Astrocyte (in vitro differentiated cells and primary cell): Measurements from ENCODE around the gene CYP3A4. TPM values are rescaled to one million over a fixed set of nuclear protein-coding genes. Genes with fewer than 3 reads are reported as not detected.

Experiments used
- DNase-seq: peaks from one replicate; pipeline ENCODE4 v3.0.0-alpha.2; 2010; ENCODE audit warnings: low read depth
- FAIRE-seq: peaks from 2 replicates; lab custom pipeline; 2011; peaks lifted over from hg19 to GRCh38; lab: Jason Lieb, UNC
- H2AFZ ChIP-seq: 2 replicates; pipeline ENCODE4 v1.6.0; 2012; ENCODE audit warnings: low read depth, low read length, inconsistent platforms
- H3K27ac ChIP-seq: 2 replicates; pipeline ENCODE4 v1.5.1; 2011; ENCODE audit warnings: low read depth, low read length, inconsistent platforms
- H3K27me3 ChIP-seq: 2 replicates; pipeline ENCODE4 v1.6.0; 2011; ENCODE audit warnings: low read length, inconsistent platforms; ENCODE audit not compliant: insufficient read depth
- H3K36me3 ChIP-seq: 2 replicates; pipeline ENCODE4 v1.5.1; 2011; ENCODE audit warnings: low read length, inconsistent platforms; ENCODE audit not compliant: insufficient read depth
- H3K4me1 ChIP-seq: 2 replicates; pipeline ENCODE4 v1.5.1; 2011; ENCODE audit warnings: low read length, inconsistent platforms; ENCODE audit not compliant: insufficient read depth
- H3K4me2 ChIP-seq: 2 replicates; pipeline ENCODE4 v1.6.0; 2012; ENCODE audit warnings: low read length, inconsistent platforms
- H3K4me3 ChIP-seq: 2 replicates; pipeline ENCODE4 v1.5.1; 2011; ENCODE audit warnings: low read depth, mild to moderate bottlenecking, low read length, inconsistent platforms; ENCODE audit not compliant: insufficient read depth
- H3K79me2 ChIP-seq: 2 replicates; pipeline ENCODE4 v1.6.0; 2012; ENCODE audit warnings: mild to moderate bottlenecking, low read length, inconsistent platforms; ENCODE audit not compliant: insufficient read depth
- H3K9ac ChIP-seq: 2 replicates; pipeline ENCODE4 v1.6.0; 2012; ENCODE audit warnings: mild to moderate bottlenecking, low read length, inconsistent platforms
- H3K9me3 ChIP-seq: 2 replicates; pipeline ENCODE4 v1.5.1; 2012; ENCODE audit warnings: low read depth, mild to moderate bottlenecking, low read length, inconsistent platforms; ENCODE audit not compliant: insufficient read depth
- H4K20me1 ChIP-seq: 2 replicates; pipeline ENCODE4 v1.6.0; 2012; ENCODE audit warnings: low read length, inconsistent platforms; ENCODE audit not compliant: insufficient read depth
- H3K27ac Mint-ChIP-seq: one replicate; pipeline ENCODE4 v1.8.0; 2021; ENCODE audit warnings: mild to moderate bottlenecking, mixed read lengths; ENCODE audit not compliant: unreplicated experiment
- H3K27me3 Mint-ChIP-seq: one replicate; pipeline ENCODE4 v1.8.0; 2021; ENCODE audit warnings: low read depth, mixed read lengths; ENCODE audit not compliant: unreplicated experiment
- H3K36me3 Mint-ChIP-seq: one replicate; pipeline ENCODE4 v1.8.0; 2021; ENCODE audit warnings: low read depth, mixed read lengths; ENCODE audit not compliant: unreplicated experiment
- H3K4me1 Mint-ChIP-seq: one replicate; pipeline ENCODE4 v1.8.0; 2021; ENCODE audit warnings: low read depth, mixed read lengths; ENCODE audit not compliant: unreplicated experiment
- H3K4me3 Mint-ChIP-seq: one replicate; pipeline ENCODE4 v1.8.0; 2021; ENCODE audit warnings: mild to moderate bottlenecking, moderate library complexity, mixed read lengths; ENCODE audit not compliant: unreplicated experiment
- H3K9me3 Mint-ChIP-seq: one replicate; pipeline ENCODE4 v1.8.0; 2021; ENCODE audit warnings: mild to moderate bottlenecking, mixed read lengths; ENCODE audit not compliant: unreplicated experiment
- EZH2 ChIP-seq: IDR thresholded peaks from 2 replicates; pipeline ENCODE4 v1.6.1; 2012; ENCODE audit warnings: mild to moderate bottlenecking, low read length, inconsistent platforms; ENCODE audit not compliant: insufficient read depth
- total RNA-seq: library from RNA; stranded (reverse); gene quantifications from 2 replicates; pipeline ENCODE4 v1.2.1, GENCODE V29; 2021
- TF ChIP-seq, protein P1 (sequence below): IDR thresholded peaks from 2 replicates; pipeline ENCODE4 v1.5.1; 2011; ENCODE audit warnings: low read depth, mild to moderate bottlenecking, inconsistent platforms, low read length, moderate library complexity; ENCODE audit not compliant: insufficient read depth

The CYP3A4 gene
- total RNA-seq, 1 donor from 2014 or later = not detected

GRCh38 chr7:99782012-99782953 is 1.7 kb downstream of the CYP3A4 start:
- no peak overlapping the region for H3K4me3 Mint-ChIP-seq
- no peak for TF ChIP-seq EZH2
- TF ChIP-seq, protein P1, sequence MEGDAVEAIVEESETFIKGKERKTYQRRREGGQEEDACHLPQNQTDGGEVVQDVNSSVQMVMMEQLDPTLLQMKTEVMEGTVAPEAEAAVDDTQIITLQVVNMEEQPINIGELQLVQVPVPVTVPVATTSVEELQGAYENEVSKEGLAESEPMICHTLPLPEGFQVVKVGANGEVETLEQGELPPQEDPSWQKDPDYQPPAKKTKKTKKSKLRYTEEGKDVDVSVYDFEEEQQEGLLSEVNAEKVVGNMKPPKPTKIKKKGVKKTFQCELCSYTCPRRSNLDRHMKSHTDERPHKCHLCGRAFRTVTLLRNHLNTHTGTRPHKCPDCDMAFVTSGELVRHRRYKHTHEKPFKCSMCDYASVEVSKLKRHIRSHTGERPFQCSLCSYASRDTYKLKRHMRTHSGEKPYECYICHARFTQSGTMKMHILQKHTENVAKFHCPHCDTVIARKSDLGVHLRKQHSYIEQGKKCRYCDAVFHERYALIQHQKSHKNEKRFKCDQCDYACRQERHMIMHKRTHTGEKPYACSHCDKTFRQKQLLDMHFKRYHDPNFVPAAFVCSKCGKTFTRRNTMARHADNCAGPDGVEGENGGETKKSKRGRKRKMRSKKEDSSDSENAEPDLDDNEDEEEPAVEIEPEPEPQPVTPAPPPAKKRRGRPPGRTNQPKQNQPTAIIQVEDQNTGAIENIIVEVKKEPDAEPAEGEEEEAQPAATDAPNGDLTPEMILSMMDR = no peak
- no peaks in the 10 kb centered on the region for H3K36me3 Mint-ChIP-seq
- no peaks in the 10 kb centered on the region for H4K20me1 ChIP-seq
- H3K27me3 ChIP-seq = peaks cover 17% of the 10 kb centered on the region
- no peak overlapping the region for H3K27ac Mint-ChIP-seq
- peaks cover 5% of the 10 kb centered on the region for H3K9me3 Mint-ChIP-seq
- H3K27ac ChIP-seq = no peak overlapping the region
- no peak overlapping the region for H2AFZ ChIP-seq
- H3K4me2 ChIP-seq = no peak overlapping the region
- H3K9me3 ChIP-seq = no peaks in the 10 kb centered on the region
- peaks cover 2% of the 10 kb centered on the region for H3K4me1 Mint-ChIP-seq
- no peak for DNase-seq
- no peak overlapping the region for H3K4me3 ChIP-seq
- no peak overlapping the region for H3K9ac ChIP-seq
- peaks cover 22% of the 10 kb centered on the region for H3K27me3 Mint-ChIP-seq
- H3K79me2 ChIP-seq = no peaks in the 10 kb centered on the region
- no peak for FAIRE-seq
- no peaks in the 10 kb centered on the region for H3K4me1 ChIP-seq
- no peaks in the 10 kb centered on the region for H3K36me3 ChIP-seq

GRCh38 chr7:99780588-99780987 is 3.4 kb downstream of the CYP3A4 start:
- peaks cover under 1% of the 10 kb centered on the region for H3K36me3 Mint-ChIP-seq
- no peak overlapping the region for H3K4me2 ChIP-seq
- no peak for DNase-seq
- H2AFZ ChIP-seq = no peak overlapping the region
- no peaks in the 10 kb centered on the region for H3K4me1 Mint-ChIP-seq
- H3K4me3 ChIP-seq = no peak overlapping the region
- no peak for FAIRE-seq
- H3K79me2 ChIP-seq = no peaks in the 10 kb centered on the region
- H3K27ac Mint-ChIP-seq = no peak overlapping the region
- H3K9me3 Mint-ChIP-seq = peaks cover 10% of the 10 kb centered on the region
- no peak for TF ChIP-seq EZH2
- TF ChIP-seq, protein P1 = no peak
- H4K20me1 ChIP-seq = no peaks in the 10 kb centered on the region
- H3K9me3 ChIP-seq = no peaks in the 10 kb centered on the region
- H3K4me3 Mint-ChIP-seq = no peak overlapping the region
- H3K27me3 ChIP-seq = peaks cover 17% of the 10 kb centered on the region
- H3K27me3 Mint-ChIP-seq = peaks cover 25% of the 10 kb centered on the region
- H3K9ac ChIP-seq = no peak overlapping the region
- H3K4me1 ChIP-seq = no peaks in the 10 kb centered on the region
- H3K36me3 ChIP-seq = no peaks in the 10 kb centered on the region
- H3K27ac ChIP-seq = no peak overlapping the region

- H3K9me3 ChIP-seq = no peaks in the 10 kb centered on the region
- no peak for TF ChIP-seq EZH2
- TF ChIP-seq, protein P1 = no peak
- no peak overlapping the region for H3K4me2 ChIP-seq
- H3K27me3 ChIP-seq = peaks cover 17% of the 10 kb centered on the region
- no peaks in the 10 kb centered on the region for H3K79me2 ChIP-seq
- Mint-ChIP-seq H3K27me3 (peaks cover 24% of the 10 kb centered on the region), H3K9me3 (peaks cover 15% of the 10 kb centered on the region), H3K4me1 (no peaks in the 10 kb centered on the region), H3K36me3 (peaks cover 1% of the 10 kb centered on the region), H3K4me3 (no peak overlapping the region), H3K27ac (no peak overlapping the region)
- H3K4me3 ChIP-seq = no peak overlapping the region
- H3K4me1 ChIP-seq = no peaks in the 10 kb centered on the region
- no peaks in the 10 kb centered on the region for H4K20me1 ChIP-seq
- H3K27ac ChIP-seq = no peak overlapping the region
- H3K9ac ChIP-seq = no peak overlapping the region
- FAIRE-seq (no peak), DNase-seq (no peak)
- no peaks in the 10 kb centered on the region for H3K36me3 ChIP-seq
- H2AFZ ChIP-seq = no peak overlapping the region
Observed at GRCh38 chr7:99779949-99780348, 4.0 kb downstream of the CYP3A4 start.
